ENCODE results near the gene CUBN. TPM values are rescaled to one million over a fixed set of nuclear protein-coding genes. Genes with fewer than 3 reads are reported as not detected.

CUBN gene
- polyA plus RNA-seq, 1 donor, result 276 TPM

GRCh38 chr10:17073725-17074540, 55.7 kb downstream of the CUBN start:
- DNase-seq, result no peak

- no peak for DNase-seq
Observed at GRCh38 chr10:17068953-17069352, 60.7 kb downstream of the CUBN start.

DNA sequence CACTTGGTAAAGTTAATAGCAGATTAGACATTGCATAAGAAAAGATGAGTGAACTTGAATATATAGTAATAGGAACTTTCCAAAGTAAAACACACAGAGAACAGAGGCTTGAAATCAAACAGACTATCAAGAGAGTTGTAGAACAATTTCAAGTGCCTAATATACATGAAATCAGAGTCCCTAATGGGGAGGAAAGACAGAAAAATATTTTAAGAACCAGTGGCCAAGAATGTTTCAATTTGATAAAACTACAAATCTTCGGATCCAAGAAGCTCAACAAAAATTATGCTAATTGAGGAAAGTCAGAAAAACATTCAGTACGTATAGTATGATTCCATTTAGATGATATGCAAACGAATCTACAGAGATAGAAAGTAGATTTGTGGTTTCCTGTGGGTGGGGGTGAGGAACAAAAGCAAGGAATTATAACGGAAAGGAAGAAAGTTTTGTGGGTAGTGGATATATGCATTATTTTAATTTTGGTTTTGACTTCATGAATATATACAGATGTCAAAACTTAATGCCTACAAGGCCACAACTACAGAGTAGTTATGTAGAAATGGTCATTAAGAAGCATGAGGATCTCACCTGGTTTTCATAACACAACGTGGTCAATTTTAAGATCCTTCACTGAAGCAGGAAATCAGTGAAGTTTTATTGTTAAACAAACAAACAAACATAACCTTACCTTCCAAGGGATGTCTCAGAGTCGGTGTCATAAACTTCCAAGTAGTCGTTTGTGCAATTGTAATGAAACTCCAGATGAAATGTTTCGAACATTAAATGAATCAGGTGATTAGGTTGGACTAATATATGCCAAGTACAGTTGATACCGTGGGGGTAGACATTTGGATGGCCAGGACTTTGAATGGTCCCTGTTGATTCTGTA, 62.0 kb downstream of the CUBN start:
- no peak for DNase-seq

DNA sequence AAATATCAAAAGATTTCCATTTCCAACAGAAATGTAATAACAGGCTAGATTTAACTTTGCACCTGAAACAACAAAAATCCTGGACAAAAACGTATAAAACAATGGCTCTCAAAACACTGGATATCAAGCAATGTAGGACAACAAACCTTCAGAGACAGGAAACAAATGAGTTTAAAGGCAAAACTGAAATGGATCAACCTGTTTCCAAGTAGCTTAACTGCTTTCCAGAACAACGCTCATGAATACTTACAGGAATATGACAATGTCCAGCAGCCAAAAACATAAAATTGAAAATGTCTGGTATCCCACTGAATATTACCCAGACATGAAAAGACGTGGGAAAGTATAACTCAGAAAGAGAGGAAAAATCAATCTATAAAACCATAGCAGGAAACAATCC, 62.8 kb downstream of the CUBN start:
- no peak for DNase-seq

DNA sequence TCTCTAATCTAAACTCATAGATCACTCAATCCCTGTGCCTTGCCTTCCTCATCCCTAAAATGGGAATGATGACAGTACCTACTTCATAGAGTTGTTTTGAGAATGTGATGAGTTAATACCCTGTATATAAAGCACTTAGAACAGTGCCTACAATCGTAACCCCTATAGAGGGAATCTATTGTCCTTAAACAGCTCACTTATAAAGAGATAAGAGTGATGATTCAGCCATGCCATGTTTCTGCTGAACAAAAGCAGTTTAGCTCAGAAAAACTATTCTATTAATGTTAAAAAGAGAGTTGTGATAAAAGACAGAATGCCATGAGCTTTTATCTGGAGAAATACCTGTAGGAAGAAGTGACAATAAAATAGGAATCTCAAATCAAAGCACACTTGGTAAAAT, 63.6 kb downstream of the CUBN start:
- no peak for DNase-seq

DNA sequence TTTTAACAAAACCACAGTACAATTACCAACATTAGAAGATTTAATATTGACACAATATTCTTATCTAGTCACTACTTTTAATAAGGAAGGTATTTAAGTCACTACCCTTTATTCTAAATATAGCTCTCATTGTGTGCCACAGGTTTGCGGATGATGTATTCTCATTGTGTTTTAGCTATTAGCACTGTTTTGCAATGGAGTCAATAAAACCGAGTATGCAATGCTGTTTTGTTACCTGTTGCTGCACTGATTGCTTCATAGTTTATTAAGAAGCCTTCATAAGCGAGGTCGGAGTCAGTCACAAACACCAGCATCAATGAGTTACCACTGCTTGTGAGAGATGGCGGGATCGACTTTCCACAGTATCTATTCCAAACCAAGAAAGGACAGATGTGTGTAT, 64.3 kb downstream of the CUBN start:
- DNase-seq, result no peak

GRCh38 chr10:17064435-17064834, 65.2 kb downstream of the CUBN start:
- DNase-seq, result no peak

DNA sequence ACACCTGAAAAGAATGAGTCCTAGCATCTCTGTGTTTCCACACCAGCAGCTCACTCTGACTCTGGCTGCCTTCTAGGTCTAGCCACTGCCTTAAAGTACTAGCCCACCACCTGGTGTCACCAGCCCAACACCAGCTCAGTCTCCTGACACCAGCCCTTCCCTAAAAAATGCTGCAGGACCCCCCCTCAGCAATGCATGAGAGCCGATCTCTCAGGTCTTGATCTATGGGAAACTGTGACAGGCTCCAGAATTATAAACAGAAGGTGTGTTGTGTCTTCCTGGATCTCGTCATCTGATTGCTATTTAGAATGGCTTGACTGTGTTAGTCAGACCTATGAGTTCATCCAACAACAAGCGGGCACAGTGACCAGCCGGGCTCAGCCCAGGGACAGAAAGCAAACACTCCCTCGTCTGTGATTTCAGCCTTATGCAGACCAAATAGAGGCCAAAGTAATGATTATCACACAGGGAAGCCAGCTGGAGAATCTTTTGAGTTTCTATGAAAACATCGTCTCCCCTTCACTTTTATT, 66.6 kb downstream of the CUBN start:
- DNase-seq, result no peak

DNA sequence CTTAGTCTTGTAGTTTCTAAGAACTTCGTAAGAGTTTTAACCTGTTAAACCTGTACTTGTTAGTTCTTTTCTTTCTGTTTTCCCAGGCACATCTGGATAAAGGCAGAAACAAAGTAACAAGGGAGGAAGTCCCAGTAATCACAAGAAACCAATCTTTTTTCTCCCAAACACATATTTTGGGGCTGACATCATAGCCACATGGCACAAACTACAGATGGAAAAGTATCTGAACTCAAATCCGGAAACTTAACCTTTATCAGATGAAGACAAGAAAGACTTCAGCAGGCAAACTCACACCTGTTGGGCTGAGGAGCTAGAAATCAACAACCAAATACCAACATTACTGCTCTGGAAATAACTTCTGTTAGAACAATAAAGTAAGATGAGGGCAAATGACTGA, 67.1 kb downstream of the CUBN start:
- no peak for DNase-seq

DNA sequence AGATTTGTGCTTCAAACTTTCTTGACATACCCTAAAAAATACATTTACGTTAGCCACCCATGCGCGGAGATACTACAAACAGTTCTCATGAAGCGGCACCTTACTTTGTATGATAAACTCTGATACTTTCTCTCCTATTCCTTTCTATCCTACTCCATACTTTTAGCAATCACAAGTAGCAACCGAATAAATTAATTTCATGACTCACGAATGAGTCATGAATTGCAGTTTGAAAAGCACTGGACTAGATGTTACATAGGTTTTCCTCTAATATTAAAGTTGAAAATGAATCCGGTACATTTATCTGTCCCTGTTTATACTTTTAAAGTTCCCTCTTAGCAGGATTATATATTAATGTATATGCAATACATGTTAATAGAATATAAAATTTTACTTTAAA, 67.6 kb downstream of the CUBN start:
- no peak for DNase-seq

GRCh38 chr10:17061418-17061817, 68.2 kb downstream of the CUBN start:
- DNase-seq, result no peak

GRCh38 chr10:17060289-17060688, 69.3 kb downstream of the CUBN start:
- no peak for DNase-seq

DNA sequence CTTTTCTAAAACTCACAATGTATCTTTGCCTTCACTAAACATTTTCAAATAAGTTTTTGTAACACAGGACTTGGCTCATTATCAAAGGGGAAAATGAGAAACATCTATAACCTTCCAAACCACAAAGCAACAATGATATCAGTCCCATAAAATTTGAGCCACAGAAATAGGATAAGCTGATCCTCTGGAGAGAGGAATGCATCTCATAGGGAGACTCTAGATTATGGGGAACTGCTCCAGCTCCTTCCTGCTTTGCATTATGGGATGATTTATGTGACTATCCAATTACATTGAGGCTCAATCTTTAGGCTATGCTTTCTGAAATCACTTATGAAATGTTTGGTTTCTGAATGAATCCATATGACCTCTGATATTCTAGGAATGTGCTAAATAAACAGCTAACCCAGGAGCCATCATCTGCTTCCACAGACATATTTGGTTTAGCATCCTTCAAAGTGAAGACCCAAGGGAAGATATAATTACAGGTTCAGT, 70.4 kb downstream of the CUBN start:
- DNase-seq, result no peak

- DNase-seq, result no peak
Observed at GRCh38 chr10:17058093-17058492, 71.5 kb downstream of the CUBN start.

DNA sequence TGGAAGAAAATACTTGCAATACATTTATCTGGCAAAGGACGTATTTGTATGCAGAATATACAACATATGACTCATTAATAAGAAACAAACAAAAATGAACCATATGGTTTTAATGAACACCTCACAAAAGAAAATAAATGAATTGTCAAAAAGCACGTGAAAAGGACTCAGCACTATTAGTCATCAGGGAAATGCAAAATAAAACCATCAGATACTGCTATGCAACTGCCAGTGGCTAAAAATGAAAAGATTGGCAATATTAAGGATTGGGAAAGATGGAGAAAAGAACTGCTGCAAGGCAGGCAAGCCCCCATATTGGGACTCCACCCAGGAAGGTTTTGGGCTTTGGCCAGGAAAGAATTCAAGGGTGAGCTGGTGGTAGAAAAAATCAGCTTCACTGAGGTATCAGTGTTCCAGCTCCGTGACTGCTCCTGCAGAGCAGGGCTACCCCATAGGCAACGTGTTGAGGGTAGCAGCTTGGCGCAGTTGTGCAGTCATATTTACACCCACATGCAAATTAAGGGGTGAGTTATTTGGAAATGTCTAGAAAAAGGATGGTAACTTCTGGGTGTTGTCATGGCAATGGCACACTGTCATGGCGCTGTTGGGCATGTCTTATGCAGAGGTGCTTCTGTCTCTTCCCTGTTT, 72.7 kb downstream of the CUBN start:
- no peak for DNase-seq

- DNase-seq, result no peak
Observed at GRCh38 chr10:17053513-17053912, 76.1 kb downstream of the CUBN start.

GRCh38 chr10:17053061-17053460, 76.5 kb downstream of the CUBN start:
- no peak for DNase-seq

DNA sequence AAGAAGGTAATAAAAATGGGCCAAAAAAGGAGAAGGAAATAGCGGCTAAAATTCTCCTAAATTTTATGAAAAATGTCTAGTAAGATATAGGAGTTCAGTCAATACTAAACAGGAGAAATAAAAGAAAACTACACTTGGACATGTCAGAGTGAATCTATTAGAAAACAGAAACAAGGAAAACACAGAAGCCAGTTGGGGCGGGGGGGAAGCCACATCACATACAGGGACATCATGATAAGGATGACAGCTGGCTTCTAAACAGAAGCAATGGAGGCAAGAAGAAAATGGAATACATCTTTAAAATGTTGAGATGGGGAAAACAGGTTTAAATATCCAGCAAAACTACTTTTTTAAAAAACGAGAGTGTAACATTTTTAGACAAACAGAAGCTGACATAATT, 77.8 kb downstream of the CUBN start:
- no peak for DNase-seq

- DNase-seq, result no peak
Observed at GRCh38 chr10:17049195-17049594, 80.4 kb downstream of the CUBN start.

DNA sequence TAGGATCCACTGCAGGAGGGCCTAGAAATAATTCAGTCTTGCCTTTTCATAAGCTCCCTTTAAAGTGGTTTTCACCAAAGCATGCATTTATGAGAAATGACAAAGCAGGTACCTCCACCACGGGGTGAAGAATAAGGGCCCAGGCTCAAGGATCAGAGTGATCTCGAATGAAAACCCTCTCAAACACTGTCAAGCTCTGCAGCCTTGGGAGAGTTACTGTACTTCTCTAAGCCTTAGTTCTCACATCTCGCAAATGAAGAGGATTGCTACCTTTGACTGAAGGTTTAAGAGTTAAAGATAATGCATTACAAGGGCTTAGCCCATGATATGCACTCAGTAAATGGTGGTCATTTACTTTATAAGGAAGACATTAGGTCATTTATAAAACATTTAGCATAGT, 81.7 kb downstream of the CUBN start:
- no peak for DNase-seq

GRCh38 chr10:17046989-17047388, 82.6 kb downstream of the CUBN start:
- no peak for DNase-seq

GRCh38 chr10:17043586-17043985, 86.0 kb downstream of the CUBN start:
- no peak for DNase-seq

Measured in left kidney (tissue), 2 donors.